Stimulated activated CD8-positive, alpha-beta memory T cell treated with anti-CD3 and anti-CD28 coated beads, Interleukin-12 subunit alpha, Interleukin-12 subunit beta, amount 100 ng/mL, for 24 hours (primary cell): Measurements from ENCODE around the gene WBP11.

Experiments used
- DNase-seq: peaks from one replicate; pipeline ENCODE4 v3.0.0-alpha.2; 2020; ENCODE audit errors: extremely low read depth

The WBP11 gene

GRCh38 chr12:14803011-14803829, at the start of gene WBP11, which contains the start of gene C12orf60:
TSS of gene WBP11 (minus strand) at chr12:14803478. CDS start at chr12:14801383, 2,095 bp downstream.
TSS of gene C12orf60 (plus strand) at chr12:14803670. CDS start at chr12:14822936, 19,266 bp downstream.
- DNase-seq: peak; percentile 67

DNA sequence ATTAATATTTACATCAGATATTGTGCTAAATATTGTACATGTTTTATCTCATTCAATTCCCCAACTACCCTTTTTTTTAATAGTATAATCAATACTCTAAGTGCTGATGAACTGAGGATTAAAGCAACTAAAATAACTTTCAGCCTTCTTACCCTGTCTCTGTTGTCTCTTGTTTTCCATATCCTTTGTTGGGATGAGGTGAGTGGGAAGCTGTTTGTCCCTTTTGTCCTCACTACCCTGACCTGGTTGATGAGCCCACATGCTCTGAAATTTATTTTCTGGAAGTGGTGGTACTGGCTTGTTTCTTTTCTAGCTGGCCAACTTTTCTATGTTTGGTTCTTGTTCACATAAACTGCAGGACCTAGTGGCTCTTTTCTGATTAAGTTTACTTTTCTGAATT, 49.6 kb upstream of the WBP11 start:
- no peak for DNase-seq

DNA sequence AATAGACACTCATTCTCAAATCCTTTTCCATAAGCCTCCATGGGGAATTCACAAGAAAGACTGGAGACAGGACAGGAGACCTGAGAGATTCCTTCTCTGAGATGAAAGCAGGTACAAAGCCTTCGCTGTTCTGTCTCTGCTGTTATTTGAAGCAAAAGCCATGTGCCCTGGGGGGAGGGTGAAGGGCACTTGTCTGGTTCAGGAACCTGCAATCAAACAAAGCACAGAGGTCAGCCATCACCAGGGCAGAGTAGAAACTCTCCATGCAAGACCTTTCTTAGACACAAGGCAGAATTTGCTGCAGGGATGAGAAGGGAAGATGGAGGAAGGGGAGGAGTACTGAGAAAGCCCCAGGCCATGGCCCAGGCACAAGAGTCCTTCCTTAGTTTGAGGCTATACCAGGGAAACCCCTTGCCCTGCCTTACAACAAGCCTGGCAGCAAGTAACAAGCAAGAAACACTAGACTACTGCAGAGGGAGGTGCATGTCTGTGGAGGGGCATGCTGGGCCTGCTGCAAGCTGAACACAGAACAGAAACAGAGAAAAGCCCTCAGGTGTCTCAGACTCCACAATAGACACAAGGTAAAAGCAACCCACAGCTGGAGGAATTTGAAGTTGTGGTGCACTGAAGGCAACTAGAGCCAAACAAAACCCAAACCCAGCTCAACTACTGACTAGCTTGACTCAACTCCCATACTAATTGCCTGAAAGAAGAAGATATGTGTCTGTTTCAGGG, 47.8 kb upstream of the WBP11 start:
- no peak for DNase-seq

GRCh38 chr12:14849661-14850060, 46.4 kb upstream of the WBP11 start:
- DNase-seq: no peak

DNA sequence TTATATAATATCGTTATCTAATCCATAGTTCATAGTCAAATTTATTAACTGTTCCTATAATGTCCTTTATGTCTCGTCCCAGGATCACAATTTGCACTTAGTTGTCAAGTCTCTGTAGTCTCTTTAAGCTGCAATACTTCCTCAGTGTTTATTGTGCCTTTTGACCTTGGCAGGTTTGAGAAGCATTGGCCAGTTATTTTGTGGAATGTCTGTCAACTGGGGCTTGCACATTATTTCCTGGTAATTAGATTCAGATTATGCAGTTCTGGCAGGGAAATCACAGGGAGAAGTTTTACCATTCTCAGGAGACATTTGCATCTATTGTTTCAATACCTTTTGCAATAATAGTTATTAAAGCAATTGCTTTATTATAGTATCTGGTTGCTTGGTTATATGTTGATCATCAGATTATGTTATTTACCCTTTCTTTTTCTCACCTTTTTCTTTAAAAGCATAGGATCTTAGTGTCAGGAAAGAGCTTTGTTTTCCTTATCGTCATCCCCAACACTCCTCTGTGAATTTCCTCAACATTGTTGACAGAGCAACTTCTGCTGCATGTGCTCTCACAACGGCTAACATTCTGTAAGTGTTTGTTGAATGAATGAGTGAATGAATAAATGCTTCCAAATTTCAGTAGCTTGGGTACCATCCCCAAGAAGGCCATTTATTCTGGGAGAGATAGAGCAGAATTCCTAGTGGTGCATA, 43.8 kb upstream of the WBP11 start:
- DNase-seq: no peak

GRCh38 chr12:14846042-14846587, 42.8 kb upstream of the WBP11 start:
- DNase-seq: no peak

DNA sequence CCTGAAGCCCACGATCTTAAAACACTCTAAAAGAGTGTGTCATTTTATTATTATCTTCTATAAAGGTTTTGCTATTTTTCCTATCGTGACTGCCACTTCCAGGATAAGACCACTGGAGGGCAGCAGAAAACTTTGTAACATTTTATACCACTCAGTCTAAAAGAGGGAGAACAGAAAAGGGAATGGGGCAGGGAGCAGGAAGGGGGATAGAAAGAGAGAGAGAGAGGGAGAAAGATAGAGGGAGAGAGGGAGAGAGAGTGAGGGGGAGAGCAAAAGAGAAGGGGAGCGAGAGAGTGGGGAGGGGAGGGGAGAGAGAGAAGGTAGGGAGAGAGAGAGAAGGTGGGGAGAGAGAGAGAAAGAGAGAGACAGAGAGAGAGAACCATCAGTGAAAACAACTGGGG, 42.1 kb upstream of the WBP11 start:
- DNase-seq: no peak

DNA sequence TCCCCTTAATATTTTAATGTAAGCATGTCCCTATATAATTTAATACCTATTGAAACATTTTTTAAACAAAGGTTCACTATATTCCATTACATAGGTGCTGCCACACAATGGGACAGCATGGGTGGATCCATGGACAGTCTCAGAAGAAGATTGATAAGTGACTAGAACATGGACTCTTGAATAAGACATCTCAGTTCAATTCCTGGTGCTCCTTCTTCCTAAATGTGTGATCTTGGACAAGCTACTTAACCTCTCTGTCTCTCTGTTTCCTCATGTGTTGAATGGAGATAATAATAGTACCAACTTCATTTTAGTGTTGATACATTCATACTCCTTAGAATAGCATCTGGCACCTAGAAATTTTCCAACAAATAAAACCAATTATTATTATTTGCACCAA, 41.1 kb upstream of the WBP11 start:
- no peak for DNase-seq

GRCh38 chr12:14843425-14843887, 40.2 kb upstream of the WBP11 start, which contains the start of gene ART4:
TSS of gene ART4 (minus strand) at chr12:14843526. CDS start at chr12:14843113, 413 bp downstream.
- no peak for DNase-seq

GRCh38 chr12:14842315-14842714, 39.0 kb upstream of the WBP11 start:
- no peak for DNase-seq

- DNase-seq: no peak
These were observed 38.5 kb upstream of the WBP11 start for GRCh38 chr12:14841761-14842160.

- no peak for DNase-seq
These were observed 37.3 kb upstream of the WBP11 start for GRCh38 chr12:14840616-14841015.

GRCh38 chr12:14839262-14839661, 36.0 kb upstream of the WBP11 start:
- DNase-seq: no peak

DNA sequence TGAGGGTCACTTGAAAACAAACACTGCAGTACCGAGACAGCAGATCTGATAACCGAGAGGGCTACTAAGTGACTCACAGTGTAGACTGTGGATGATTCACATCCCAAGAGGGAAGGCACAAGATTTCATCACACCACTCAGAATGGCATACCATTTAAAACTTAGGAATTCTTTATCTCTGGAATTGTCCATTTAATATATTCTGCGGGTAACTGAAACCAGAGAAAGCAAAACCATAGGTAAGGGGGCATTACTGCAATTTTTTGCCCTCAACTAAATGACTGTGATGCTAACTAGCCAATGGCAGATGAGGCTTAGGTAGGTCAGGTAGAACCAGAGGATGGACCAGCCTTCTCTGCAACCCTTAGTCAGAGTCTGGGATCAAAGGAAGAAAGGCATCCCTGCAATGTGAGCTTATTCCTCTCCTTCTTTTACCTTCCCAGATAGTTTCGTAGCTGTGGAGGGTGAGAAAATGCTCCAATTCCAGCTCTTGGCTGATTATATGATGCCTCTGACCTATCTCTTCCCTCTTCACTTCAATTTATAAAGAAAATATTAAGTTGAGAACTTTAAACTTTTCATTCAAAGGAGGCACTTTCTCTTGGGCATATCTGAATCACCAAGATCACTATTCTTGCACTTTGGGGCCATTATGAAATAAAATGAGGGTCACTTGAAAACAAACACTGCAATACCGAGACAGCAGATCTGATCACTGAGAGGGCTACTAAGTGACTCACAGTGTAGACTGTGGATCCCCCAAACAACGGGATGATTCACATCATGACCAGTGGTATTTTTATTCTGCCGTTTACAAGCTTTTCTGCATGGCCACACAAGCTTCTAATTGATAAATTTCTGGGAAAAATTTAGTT, 33.3 kb upstream of the WBP11 start:
- no peak for DNase-seq

GRCh38 chr12:14834509-14834908, 31.2 kb upstream of the WBP11 start:
- no peak for DNase-seq

GRCh38 chr12:14833952-14834351, 30.7 kb upstream of the WBP11 start:
- no peak for DNase-seq

DNA sequence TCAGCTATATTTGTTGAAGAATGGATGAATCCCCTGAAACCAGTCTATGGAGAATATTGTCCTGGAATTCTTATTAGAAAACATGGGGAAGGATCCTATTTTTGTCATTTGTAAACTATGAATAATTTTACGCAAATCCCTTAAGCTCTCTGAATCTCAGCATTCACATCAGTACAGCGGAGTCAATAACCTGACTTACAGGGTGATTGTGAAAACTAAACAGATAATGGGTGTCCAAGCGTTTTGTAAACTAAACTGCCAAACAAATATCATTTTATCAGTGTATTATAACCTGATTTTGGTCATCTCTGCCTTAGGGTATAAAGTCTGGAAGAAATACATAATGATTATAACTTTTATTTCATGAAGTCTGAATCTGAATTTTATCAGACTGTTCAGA, 30.1 kb upstream of the WBP11 start:
- no peak for DNase-seq

- DNase-seq: no peak
These were observed 25.6 kb upstream of the WBP11 start for GRCh38 chr12:14828892-14829291.

DNA sequence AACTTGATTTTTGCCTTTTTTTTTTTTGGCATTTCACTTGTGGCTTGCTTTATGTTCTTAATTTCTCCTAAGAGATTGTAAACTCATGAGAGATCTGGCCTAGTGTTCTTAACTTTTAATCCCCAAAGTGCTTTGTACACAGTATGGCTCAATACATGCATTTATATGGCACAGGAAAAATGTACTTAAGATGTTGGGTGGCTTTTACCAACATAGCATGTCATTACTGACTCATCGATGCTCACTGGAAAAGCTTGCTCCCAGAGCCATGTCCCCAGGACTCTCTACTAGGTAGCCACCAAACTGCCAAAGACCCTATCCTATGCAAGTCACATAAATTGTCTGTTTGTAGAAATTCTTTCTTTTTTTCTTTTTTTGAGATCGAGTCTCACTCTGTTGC, 23.8 kb upstream of the WBP11 start:
- DNase-seq: no peak

- DNase-seq: no peak
These were observed 23.2 kb upstream of the WBP11 start for GRCh38 chr12:14826491-14826890.

DNA sequence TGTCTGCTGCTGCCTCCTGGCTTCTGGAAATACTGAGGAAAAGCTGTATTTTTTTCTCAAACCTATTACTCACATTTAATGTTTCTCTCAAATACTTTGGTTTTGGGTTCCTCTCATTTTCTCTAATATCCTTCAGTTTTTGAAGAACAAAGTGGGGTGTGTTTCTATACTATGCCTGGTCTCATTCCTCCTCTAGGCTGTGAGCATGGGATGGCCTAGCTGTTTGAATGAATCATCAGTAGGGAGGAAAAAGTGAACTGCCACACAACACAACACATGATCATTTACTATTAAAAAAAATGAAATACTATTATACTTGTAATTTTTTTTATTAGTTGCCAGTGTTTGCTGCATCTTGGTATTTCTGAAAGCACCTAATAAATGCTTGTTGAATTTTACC, 22.0 kb upstream of the WBP11 start:
- DNase-seq: no peak
